ENCODE measurements around the gene ANKRD6. TPM values are rescaled to one million over a fixed set of nuclear protein-coding genes. Genes with fewer than 3 reads are reported as not detected.
"Not testable (repeated sequence)": the region's sequence is repeated elsewhere in the genome, so short reads cannot be mapped to it uniquely, and the experiment has no call there.

The ANKRD6 gene
- total RNA-seq, 1 experiment from 2014 or later, result 2.4 TPM

- H3K9me3 ChIP-seq (ENCODE audit: control insufficient read depth, insufficient read depth, low read depth, low read length), result no peaks in the 10 kb centered on the region
- no peaks in the 10 kb centered on the region for H3K27me3 ChIP-seq (ENCODE audit: control insufficient read depth, insufficient read depth, low read length)
- intact Hi-C loops (cut with micrococcal nuclease; ENCODE audit: unreplicated experiment) (no loop called here), in situ Hi-C loops (cut with HindIII; ENCODE audit: low pct_unique_long_range_greater_than_20kb, low sequenced_read_pairs) (no loop called here)
- ATAC-seq (no peak), DNase-seq (ENCODE audit: low read depth, low spot score) (no peak)
- no peaks in the 10 kb centered on the region for H3K4me1 ChIP-seq (ENCODE audit: control insufficient read depth, insufficient read depth, low read length)
- no peak overlapping the region for H3K4me3 ChIP-seq (ENCODE audit: low read depth in 2 of 2, low read length in 2 of 2)
- ChIA-PET POLR2A (interaction anchor here (0.5 kb wide), 1 partner anchor 288 kb away, joined by 10 read pairs; no protein-coding TSS in a partner anchor), CTCF (no interaction called here)
- peaks cover 13% of the 10 kb centered on the region; the same call in 1 of the 2 replicates for H3K36me3 ChIP-seq (ENCODE audit: control insufficient read depth, insufficient read depth, low read length)
- no TSS peak for BruUV-seq (replicated peaks)
- TF ChIP-seq POLR2AphosphoS5 (IDR thresholded peaks at IDR 0.05; ENCODE audit: low read depth, low read length) (no peak), REST (IDR thresholded peaks at IDR 0.05; ENCODE audit: insufficient read depth in 1 of 2, low read depth in 2 of 2, low read length in 1 of 2) (no peak), SIN3A (IDR thresholded peaks at IDR 0.05; ENCODE audit: borderline replicate concordance, insufficient read depth, low read depth, low read length) (no peak), CTCF (IDR thresholded peaks at IDR 0.05) (no peak)
- H3K27ac ChIP-seq (ENCODE audit: low read length), result no peak overlapping the region
Measured at GRCh38 chr6:89640804-89641203, 207.9 kb downstream of the ANKRD6 start.

GRCh38 chr6:89641581-89641980 lies 208.6 kb downstream of the ANKRD6 start:
- BruUV-seq (replicated peaks); H3K27ac ChIP-seq (ENCODE audit: low read length); intact Hi-C loops (cut with micrococcal nuclease; ENCODE audit: unreplicated experiment); DNase-seq (ENCODE audit: low read depth, low spot score); H3K27me3 ChIP-seq (ENCODE audit: control insufficient read depth, insufficient read depth, low read length); H3K4me3 ChIP-seq (ENCODE audit: low read depth in 2 of 2, low read length in 2 of 2); H3K9me3 ChIP-seq (ENCODE audit: control insufficient read depth, insufficient read depth, low read depth, low read length); in situ Hi-C loops (cut with HindIII; ENCODE audit: low pct_unique_long_range_greater_than_20kb, low sequenced_read_pairs); H3K4me1 ChIP-seq (ENCODE audit: control insufficient read depth, insufficient read depth, low read length); CTCF ChIA-PET; ATAC-seq: not testable (repeated sequence)
- H3K36me3 ChIP-seq (ENCODE audit: control insufficient read depth, insufficient read depth, low read length), result peaks cover 10% of the 10 kb centered on the region
- POLR2A ChIA-PET, result interaction anchor here (0.5 kb wide), 1 partner anchor 289 kb away, joined by 10 read pairs; no protein-coding TSS in a partner anchor

- Histone ChIP-seq H3K36me3 (ENCODE audit: control insufficient read depth, insufficient read depth, low read length) (peaks cover 15% of the 10 kb centered on the region), H3K27ac (ENCODE audit: low read length) (no peak overlapping the region), H3K27me3 (ENCODE audit: control insufficient read depth, insufficient read depth, low read length) (no peaks in the 10 kb centered on the region), H3K9me3 (ENCODE audit: control insufficient read depth, insufficient read depth, low read depth, low read length) (no peaks in the 10 kb centered on the region), H3K4me1 (ENCODE audit: control insufficient read depth, insufficient read depth, low read length) (no peaks in the 10 kb centered on the region), H3K4me3 (ENCODE audit: low read depth in 2 of 2, low read length in 2 of 2) (no peak overlapping the region)
- BruUV-seq (replicated peaks), result TSS peak; percentile 60
- POLR2A ChIA-PET, result no interaction called here
- intact Hi-C loops (cut with micrococcal nuclease; ENCODE audit: unreplicated experiment), result no loop called here
- in situ Hi-C loops (cut with HindIII; ENCODE audit: low pct_unique_long_range_greater_than_20kb, low sequenced_read_pairs), result no loop called here
- ATAC-seq, result no peak
- no peak for TF ChIP-seq SIN3A (IDR thresholded peaks at IDR 0.05; ENCODE audit: borderline replicate concordance, insufficient read depth, low read depth, low read length)
- no peak for TF ChIP-seq TCF7L2 (IDR thresholded peaks at IDR 0.05; ENCODE audit: low read depth, low read length)
- no peak for TF ChIP-seq CTCF (IDR thresholded peaks at IDR 0.05)
- no peak for TF ChIP-seq REST (IDR thresholded peaks at IDR 0.05; ENCODE audit: insufficient read depth in 1 of 2, low read depth in 2 of 2, low read length in 1 of 2)
- no peak for TF ChIP-seq POLR2AphosphoS5 (IDR thresholded peaks at IDR 0.05; ENCODE audit: low read depth, low read length)
- DNase-seq (ENCODE audit: low read depth, low spot score), result no peak
- CTCF ChIA-PET, result no interaction called here
Measured at GRCh38 chr6:89642956-89643355, 210.0 kb downstream of the ANKRD6 start.
